Measurements from ENCODE around the gene MARCHF10. TPM values are rescaled to one million over a fixed set of nuclear protein-coding genes. Genes with fewer than 3 reads are reported as not detected.

The MARCHF10 gene
- total RNA-seq, 1 donor from 2014 or later = not detected

DNA sequence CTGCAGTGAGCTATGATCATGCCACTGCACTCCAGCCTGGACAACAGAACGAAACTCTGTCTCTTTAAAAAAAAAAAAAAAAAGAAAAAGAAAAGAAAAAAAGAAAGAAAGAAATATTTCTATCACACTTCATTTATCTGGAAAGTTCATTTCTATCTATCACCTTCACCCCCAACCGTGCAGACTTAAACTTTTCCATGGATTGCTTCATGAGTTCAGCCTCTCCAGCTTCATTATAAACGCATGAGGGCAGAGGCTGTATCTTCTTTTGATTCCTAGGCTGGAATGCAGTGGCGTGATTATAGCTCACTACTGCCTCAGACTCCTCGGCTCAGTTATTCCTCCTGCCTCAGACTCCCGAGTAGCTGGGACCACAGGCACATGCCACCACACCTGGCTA is 152.5 kb downstream of the MARCHF10 start:
- Mint-ChIP-seq H3K27ac (no peak overlapping the region), H3K9me3 (peaks cover under 1% of the 10 kb centered on the region), H3K4me1 (ENCODE audit: unreplicated experiment) (peaks cover 31% of the 10 kb centered on the region), H3K36me3 (no peaks in the 10 kb centered on the region), H3K4me3 (no peak overlapping the region), H3K27me3 (peaks cover 6% of the 10 kb centered on the region)
- TF ChIP-seq, protein P1, sequence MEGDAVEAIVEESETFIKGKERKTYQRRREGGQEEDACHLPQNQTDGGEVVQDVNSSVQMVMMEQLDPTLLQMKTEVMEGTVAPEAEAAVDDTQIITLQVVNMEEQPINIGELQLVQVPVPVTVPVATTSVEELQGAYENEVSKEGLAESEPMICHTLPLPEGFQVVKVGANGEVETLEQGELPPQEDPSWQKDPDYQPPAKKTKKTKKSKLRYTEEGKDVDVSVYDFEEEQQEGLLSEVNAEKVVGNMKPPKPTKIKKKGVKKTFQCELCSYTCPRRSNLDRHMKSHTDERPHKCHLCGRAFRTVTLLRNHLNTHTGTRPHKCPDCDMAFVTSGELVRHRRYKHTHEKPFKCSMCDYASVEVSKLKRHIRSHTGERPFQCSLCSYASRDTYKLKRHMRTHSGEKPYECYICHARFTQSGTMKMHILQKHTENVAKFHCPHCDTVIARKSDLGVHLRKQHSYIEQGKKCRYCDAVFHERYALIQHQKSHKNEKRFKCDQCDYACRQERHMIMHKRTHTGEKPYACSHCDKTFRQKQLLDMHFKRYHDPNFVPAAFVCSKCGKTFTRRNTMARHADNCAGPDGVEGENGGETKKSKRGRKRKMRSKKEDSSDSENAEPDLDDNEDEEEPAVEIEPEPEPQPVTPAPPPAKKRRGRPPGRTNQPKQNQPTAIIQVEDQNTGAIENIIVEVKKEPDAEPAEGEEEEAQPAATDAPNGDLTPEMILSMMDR (conservative IDR thresholded peaks at IDR 0.05) = no peak
- DNase-seq (ENCODE audit: extremely low spot score, unreplicated experiment) = no peak

GRCh38 chr17:62653826-62654761 is 154.0 kb downstream of the MARCHF10 start:
- TF ChIP-seq, protein P1 (conservative IDR thresholded peaks at IDR 0.05) = no peak
- Mint-ChIP-seq H3K9me3 (no peaks in the 10 kb centered on the region), H3K27me3 (peaks cover 6% of the 10 kb centered on the region), H3K4me3 (peak overlapping the region; percentile 81), H3K4me1 (ENCODE audit: unreplicated experiment) (peaks cover 31% of the 10 kb centered on the region), H3K36me3 (no peaks in the 10 kb centered on the region), H3K27ac (peak overlapping the region; percentile 50)
- no peak for DNase-seq (ENCODE audit: extremely low spot score, unreplicated experiment)

DNA sequence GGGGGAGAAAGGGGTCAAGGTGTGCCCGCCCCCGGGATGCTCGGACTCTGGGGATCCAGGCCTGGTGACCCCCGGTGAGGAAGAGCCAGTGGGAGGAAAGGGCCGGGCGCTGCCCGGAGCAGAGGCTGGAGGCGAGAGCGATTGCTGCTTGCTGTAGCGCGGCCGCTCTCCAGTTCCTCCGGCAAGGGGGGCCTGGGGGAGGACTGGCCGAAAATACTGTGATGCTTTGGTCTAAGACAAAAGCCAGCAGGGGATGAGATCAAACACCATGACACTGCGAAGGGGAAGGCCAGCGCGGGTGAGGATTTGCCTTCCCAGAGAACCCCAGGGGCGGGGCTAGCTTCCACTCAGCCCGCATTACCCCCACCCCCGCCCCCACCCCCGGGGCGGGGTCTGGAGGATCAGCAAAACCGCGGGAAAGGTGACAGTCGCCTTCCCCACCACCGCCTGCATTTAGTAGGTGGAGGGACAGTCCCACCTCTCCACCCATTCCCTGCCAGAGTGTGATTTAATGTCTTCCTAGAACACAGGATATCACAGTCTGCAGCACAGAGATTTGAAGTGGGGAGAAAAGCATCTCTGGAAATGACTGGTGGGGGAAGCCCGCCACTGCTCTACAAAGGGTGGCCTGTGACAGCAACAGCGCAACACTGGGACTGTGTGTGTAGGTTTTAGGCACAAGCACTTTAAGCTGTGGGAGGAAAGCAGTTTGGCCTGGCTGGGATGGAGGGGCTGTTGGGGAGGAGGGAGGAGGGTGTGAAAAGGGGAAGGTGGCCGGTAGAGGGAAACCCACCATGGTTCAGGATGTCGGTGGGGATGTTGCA is 154.9 kb downstream of the MARCHF10 start:
- DNase-seq (ENCODE audit: extremely low spot score, unreplicated experiment) = no peak
- Mint-ChIP-seq H3K36me3 (no peaks in the 10 kb centered on the region), H3K9me3 (no peaks in the 10 kb centered on the region), H3K4me1 (ENCODE audit: unreplicated experiment) (peaks cover 40% of the 10 kb centered on the region), H3K4me3 (peak overlapping the region; percentile 81), H3K27ac (peak overlapping the region; percentile 50), H3K27me3 (peaks cover 6% of the 10 kb centered on the region)
- TF ChIP-seq, protein P1 (conservative IDR thresholded peaks at IDR 0.05) = peak; percentile 13

DNA sequence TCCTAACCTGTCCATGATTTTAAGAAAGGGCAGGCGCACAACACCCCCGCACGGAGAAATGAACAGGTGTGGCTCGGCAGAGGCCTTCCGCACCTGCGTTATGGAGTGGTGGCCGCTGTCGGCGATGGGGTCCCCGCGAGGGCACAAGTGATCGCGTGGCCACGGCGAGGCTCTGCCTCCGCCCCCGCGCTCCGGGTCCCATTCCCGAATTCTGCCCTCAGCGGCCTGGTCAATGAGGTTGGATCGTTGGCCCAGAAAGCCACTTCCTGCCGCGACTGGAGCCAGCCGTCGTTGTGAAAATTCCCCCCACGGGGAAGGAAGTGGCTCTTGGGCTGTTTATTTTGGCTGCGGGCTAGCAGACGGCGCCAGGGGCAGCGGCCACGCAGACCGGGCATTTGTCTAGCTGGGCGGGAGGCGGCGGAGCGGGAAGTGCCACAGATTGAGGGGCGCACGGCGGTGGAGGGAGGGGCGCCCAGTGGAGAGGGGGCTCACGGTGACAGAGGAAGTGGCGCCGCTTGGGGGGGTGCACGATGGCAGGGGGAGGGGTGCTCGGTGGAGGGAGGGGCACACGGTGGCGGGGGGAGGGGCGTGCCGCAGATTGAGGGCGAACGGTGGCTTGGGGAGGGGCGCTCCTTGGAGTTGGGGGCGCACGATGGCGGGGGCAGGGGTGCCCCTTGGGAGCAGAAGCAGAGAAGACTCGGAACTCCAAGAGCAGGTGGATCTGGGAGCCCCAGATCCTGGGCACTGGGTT is 155.7 kb downstream of the MARCHF10 start:
- TF ChIP-seq, protein P1 (conservative IDR thresholded peaks at IDR 0.05) = no peak
- H3K4me1 Mint-ChIP-seq (ENCODE audit: unreplicated experiment) = peaks cover 36% of the 10 kb centered on the region
- no peaks in the 10 kb centered on the region for H3K9me3 Mint-ChIP-seq
- peaks cover 6% of the 10 kb centered on the region for H3K27me3 Mint-ChIP-seq
- DNase-seq (ENCODE audit: extremely low spot score, unreplicated experiment) = no peak
- H3K4me3 Mint-ChIP-seq = peak overlapping the region; percentile 81
- H3K27ac Mint-ChIP-seq = peak overlapping the region; percentile 55
- H3K36me3 Mint-ChIP-seq = no peaks in the 10 kb centered on the region

Other genes starting within 250 kb of the MARCHF10 start
- gene MRC2, start 180.6 kb downstream of the MARCHF10 start, total RNA-seq (ENCODE audit: low replicate concordance) = 1.9 and 52.7 TPM in 2 replicates
- 41.8 and 50.6 TPM in 2 replicates for gene TANC2, start 157.9 kb upstream of the MARCHF10 start, total RNA-seq (ENCODE audit: low replicate concordance)

All from type B pancreatic cell (in vitro differentiated cells).